HG03095 (cell line): ENCODE measurements around the gene CACNA2D2.

Source experiments
- ATAC-seq: cut with Tn5 transposase; IDR thresholded peaks from one replicate; pipeline ENCODE4 v1.9.1; 2021; ENCODE audit warnings: moderate library complexity; ENCODE audit not compliant: unreplicated experiment

The CACNA2D2 gene

GRCh38 chr3:50503504-50504342, at the start of gene CACNA2D2:
Gene CACNA2D2, minus strand, starts transcription at chr3:50503634. Its CDS starts 211 bp downstream, at chr3:50503423.
- ATAC-seq = no peak

GRCh38 chr3:50552598-50552997, 49.2 kb upstream of the CACNA2D2 start:
- no peak for ATAC-seq

DNA sequence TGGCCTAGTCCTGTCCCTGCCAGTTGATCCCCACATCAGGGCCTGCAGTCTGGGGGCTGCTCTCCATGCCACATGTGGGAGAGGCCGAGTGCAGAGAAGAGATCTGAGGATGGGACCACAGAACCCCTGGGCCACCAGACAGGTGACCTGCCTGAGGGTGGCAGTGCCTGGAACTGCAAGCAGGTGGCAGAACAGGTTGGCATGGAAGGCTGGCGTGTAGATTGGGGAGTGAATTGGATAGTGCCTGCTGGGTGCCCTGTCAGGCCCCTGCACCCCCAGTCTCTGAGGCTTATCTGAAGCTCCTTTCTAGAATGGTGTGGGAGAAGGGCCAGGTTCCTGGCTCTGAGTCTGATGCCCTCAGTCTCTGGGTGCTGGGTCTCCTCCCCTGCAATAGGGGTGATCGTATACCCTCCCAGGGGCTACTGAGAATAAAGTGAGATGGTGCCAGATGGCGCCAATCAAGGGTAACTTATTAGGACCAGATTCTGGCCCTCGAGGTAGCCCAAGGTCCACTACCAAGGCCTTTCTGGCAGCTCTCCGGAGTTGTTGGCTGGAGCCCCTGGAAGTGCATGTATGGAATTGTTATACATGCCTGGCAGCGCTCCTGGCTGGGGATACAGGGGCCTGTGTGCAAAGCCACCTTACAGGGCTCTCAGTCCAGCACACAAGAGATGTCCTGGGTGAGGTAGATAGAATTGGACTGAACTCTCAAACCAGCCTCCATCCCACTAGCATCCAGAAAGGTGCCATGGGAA, 48.4 kb upstream of the CACNA2D2 start:
- ATAC-seq = no peak

DNA sequence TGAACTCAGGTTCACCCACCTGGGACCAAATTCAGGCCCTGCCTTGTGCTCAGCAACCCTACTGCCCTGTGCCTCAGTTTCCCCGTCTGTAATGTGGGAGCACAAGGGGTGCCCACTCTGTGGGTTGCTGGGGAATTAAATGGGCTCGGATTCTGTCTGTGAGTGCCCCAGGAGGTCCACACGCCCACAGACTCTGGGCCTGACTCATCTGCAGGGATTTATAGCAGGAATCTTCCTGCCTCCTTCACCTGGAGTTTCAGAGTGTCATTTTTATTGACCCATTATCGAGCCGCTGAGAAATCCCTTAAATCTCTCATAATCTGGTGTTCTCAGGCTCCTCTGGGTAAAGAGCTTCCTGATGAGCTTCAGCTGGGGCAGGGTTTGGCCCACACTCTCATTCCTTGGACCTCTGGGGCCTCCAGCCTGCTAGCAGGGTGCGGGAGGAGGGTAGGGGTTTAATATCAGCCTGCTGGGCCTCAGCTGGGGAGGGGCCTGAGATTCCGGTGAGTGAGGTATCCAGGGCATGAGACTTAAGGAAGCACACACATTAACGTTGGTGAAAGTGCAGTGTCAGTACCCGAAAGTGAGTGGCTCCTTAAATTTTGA, 47.7 kb upstream of the CACNA2D2 start:
- ATAC-seq = no peak

- no peak for ATAC-seq
Observed at GRCh38 chr3:50550079-50550736, 46.8 kb upstream of the CACNA2D2 start.

- ATAC-seq = no peak
Observed at GRCh38 chr3:50549226-50549625, 45.8 kb upstream of the CACNA2D2 start.

GRCh38 chr3:50545781-50546180, 42.3 kb upstream of the CACNA2D2 start:
- no peak for ATAC-seq

GRCh38 chr3:50542177-50543034, 39.0 kb upstream of the CACNA2D2 start:
- ATAC-seq = no peak

DNA sequence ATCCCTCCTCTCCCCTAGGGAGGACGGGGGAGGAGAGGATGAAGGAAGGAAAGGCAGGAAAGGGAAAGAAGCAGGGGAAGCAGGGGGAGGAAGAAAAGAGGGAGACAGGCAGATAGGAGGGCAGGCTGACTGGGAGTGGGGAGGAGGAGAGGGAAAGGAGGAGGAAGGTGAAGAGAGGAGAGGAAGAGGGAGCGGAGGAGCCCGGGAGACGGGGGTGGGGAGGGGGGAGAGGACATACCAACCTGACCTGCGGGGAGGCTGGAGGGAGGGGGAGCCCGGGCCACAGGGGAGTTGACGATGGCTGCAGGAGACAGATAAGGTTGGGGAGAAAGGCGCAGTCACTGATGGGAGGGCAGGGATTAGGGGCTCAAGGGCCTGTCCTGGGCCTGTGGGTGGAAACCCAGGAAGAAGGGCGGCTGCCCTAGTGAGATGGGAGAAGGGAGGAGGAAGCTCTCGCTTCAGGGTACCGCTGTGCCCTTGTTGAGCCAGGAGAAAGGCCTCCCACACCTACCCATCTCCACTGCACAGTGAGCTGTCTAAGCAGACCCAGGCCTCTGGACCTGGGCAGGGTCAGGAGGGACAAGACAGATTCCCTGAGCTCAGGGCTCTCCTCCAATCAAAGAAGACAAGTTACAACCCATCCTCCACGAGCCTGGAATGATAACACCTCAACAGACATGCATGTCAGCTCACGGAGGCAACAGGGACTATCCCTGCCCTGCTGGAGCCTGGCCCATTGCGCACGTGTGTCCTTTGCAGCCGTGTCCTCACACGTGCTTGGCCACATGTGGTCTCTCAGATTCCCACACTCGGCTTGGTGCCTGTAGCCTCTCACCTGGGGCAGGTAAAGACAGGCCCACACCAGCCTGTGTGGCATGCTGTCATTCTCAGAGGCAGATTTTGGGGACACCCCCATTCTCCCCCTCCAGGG, 36.2 kb upstream of the CACNA2D2 start:
- ATAC-seq = no peak

GRCh38 chr3:50537421-50538129, 34.1 kb upstream of the CACNA2D2 start:
- ATAC-seq = no peak

DNA sequence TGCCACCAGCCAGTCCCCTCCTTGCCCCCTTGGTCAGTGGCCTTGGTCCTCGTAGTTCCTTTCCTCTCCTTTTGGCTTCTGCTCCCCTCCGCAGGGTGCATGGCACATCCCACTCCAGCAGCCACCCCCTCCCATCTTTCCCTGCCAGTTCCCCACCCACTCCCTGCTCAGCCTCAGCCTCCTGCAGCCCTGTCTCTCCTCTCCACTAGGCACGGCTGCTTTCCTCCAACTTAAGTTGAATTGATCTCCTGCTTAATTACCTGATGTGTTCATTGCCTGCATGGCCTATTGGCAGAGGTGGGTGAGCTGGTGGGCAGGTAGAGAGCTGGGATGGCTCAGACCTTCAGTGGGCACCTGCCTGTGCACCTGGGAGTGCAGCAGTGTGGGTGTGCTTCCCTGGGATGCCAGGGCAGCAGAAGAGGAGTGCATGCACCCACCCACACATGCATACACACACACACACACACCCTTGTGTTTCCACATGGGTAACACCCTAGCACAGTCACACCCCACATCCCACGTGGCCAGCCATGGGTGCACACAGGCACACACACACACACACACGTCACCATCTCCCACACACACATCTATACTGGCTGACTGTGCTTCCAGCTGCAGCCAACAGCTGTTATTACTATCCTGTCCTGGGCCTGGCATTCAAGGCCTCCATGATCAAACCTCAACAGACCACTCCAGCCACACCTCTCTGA, 33.2 kb upstream of the CACNA2D2 start:
- ATAC-seq = no peak

GRCh38 chr3:50534681-50535330, 31.4 kb upstream of the CACNA2D2 start:
- no peak for ATAC-seq

- no peak for ATAC-seq
Observed at GRCh38 chr3:50533807-50534461, 30.5 kb upstream of the CACNA2D2 start.

DNA sequence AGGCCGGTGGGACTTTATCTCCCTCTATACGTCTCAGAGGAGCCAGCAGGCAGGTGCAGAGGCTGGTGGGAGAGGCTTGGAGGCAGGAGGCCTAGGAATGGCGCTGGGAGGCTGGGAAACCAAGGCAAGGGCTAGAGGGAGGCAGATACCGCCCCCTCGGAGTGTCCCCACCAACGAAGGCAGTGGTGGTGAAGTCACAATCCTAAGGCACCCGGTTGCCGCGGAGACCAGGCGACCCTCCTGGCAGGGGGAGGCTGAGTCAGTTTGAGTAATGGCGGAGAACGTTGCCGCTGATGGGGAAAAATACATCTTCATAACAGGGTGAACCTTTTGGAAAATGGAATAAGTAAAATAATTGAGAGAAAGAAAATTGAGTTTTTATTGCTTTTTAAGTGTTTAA, 29.9 kb upstream of the CACNA2D2 start:
- ATAC-seq = no peak

- ATAC-seq = no peak
Observed at GRCh38 chr3:50532062-50532705, 28.8 kb upstream of the CACNA2D2 start.

DNA sequence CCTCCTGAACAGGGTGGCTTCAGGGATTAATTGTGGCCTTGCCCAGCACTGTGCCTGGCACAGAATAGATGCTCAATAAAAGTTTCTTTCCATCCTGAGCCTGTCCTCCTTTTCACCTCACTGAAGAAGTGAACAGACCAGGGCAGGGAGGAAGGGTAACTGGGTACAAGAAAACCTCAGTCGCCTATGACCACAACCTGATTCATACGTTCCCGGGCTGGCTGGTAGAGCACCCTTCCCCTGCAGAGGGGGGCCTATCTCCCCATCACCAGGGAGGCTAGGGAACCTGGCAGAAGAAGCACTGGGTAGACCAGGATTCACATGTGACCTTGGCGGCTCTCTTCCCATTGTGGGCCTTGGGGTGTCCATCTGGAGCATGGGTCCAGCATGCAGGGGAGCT, 27.8 kb upstream of the CACNA2D2 start:
- ATAC-seq = no peak
